Vagina (tissue), 2 donors: ENCODE results near the gene MTARC2. TPM values are rescaled to one million over a fixed set of nuclear protein-coding genes. Genes with fewer than 3 reads are reported as not detected.
A peak's percentile ranks its signal among the peaks of the same experiment; 100 is the strongest.
"Not testable (repeated sequence)": the region's sequence is repeated elsewhere in the genome, so short reads cannot be mapped to it uniquely, and the experiment has no call there.

Experiments used
- DNase-seq, 2 donors: peaks; one replicate each; pipeline ENCODE4 v3.0.0-alpha.2; 2017; ENCODE audit errors: extremely low spot score in 2 of 2
- H3K27ac ChIP-seq: fragments of 200-600 bp; sonication (generic); one replicate; pipeline ENCODE4 v1.5.1; 2019
- H3K27me3 ChIP-seq: fragments of 200-600 bp; sonication (generic); one replicate; pipeline ENCODE4 v1.5.1; 2019
- H3K36me3 ChIP-seq, 2 donors: fragments of 200-600 bp; sonication (generic); one replicate each; pipeline ENCODE4 v1.5.1; 2017 to 2019
- H3K4me1 ChIP-seq: fragments of 200-600 bp; sonication (generic); one replicate; pipeline ENCODE4 v1.5.1; 2019
- H3K4me3 ChIP-seq, 2 donors: fragments of 200-600 bp; sonication (generic); 1 replicate in 1 of 2; 2 replicates in 1 of 2; pipeline ENCODE4 v1.5.1; 2016 to 2019
- H3K9me3 ChIP-seq: fragments of 200-600 bp; sonication (generic); one replicate; pipeline ENCODE4 v1.5.1; 2019
- POLR2A ChIP-seq, 2 donors: fragments of 450-650 bp; IDR thresholded peaks; one replicate each; pipeline ENCODE4 v1.6.1; 2017; ENCODE audit warnings: antibody characterized with exemption in 2 of 2, mild to moderate bottlenecking in 2 of 2, moderate library complexity in 2 of 2
- POLR2AphosphoS5 ChIP-seq, 2 donors: sonication (generic); formaldehyde crosslinking; IDR thresholded peaks; one replicate each; pipeline ENCODE4 v1.9.0; 2017; ENCODE audit warnings: antibody characterized with exemption in 2 of 2, mild to moderate bottlenecking in 2 of 2, low read depth in 1 of 2; ENCODE audit not compliant: insufficient read depth in 1 of 2
- intact Hi-C: fragments of 100-400 bp; cut with DNase I; formaldehyde crosslinking; loops from one replicate; pipeline ENCODE4 v1.15.1; 2023
- total RNA-seq: library from RNA; depleted of rRNA; stranded (reverse); fragments of >200 nt; gene quantifications from one replicate; pipeline ENCODE4 v1.2.3, GENCODE V29; 2016
- TF ChIP-seq, protein P1 (sequence below), 3 experiments: fragments of 450-650 bp in 2 of 3; fragments of 200-600 bp in 1 of 3; sonication (generic) in 1 of 3; IDR thresholded peaks; one replicate each; pipeline ENCODE4 v1.5.1; 2017 to 2019; ENCODE audit warnings: antibody characterized with exemption in 3 of 3, mild to moderate bottlenecking in 2 of 3, moderate library complexity in 2 of 3

MTARC2 gene
- total RNA-seq, 1 donor from 2014 or later: 14.7 TPM

DNA sequence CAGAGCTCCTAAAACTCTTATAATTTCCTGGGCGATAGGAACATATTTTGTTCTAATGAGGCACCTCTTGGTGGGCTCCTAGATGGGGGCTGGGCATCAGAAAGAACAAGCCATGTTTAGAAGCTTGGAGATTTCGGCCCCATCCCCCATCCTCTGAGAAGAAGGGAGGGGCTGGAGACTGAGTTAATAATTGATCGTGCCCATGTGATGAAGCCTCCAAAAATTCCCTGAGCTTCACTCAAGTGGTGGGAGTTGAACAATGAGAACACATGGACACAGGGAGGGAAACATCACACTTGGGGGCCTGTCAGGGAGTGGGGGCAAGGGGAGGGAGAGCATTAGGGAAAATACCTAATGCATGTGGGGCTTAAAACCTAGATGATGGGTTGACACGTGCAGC, 39.9 kb upstream of the MTARC2 start:
- no peak for DNase-seq
- H3K27ac ChIP-seq: no peak overlapping the region
- no peak overlapping the region for H3K4me3 ChIP-seq
- intact Hi-C loops: loop anchor here (5.0 kb wide), 1 partner anchor 869 kb away; no protein-coding TSS in a partner anchor
- no peaks in the 10 kb centered on the region for H3K9me3 ChIP-seq
- H3K4me1 ChIP-seq: no peaks in the 10 kb centered on the region
- TF ChIP-seq POLR2AphosphoS5 (IDR thresholded peaks at IDR 0.05; ENCODE audit: insufficient read depth in 1 of 2, low read depth in 1 of 2): no peak
- TF ChIP-seq, protein P1, sequence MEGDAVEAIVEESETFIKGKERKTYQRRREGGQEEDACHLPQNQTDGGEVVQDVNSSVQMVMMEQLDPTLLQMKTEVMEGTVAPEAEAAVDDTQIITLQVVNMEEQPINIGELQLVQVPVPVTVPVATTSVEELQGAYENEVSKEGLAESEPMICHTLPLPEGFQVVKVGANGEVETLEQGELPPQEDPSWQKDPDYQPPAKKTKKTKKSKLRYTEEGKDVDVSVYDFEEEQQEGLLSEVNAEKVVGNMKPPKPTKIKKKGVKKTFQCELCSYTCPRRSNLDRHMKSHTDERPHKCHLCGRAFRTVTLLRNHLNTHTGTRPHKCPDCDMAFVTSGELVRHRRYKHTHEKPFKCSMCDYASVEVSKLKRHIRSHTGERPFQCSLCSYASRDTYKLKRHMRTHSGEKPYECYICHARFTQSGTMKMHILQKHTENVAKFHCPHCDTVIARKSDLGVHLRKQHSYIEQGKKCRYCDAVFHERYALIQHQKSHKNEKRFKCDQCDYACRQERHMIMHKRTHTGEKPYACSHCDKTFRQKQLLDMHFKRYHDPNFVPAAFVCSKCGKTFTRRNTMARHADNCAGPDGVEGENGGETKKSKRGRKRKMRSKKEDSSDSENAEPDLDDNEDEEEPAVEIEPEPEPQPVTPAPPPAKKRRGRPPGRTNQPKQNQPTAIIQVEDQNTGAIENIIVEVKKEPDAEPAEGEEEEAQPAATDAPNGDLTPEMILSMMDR (IDR thresholded peaks at IDR 0.05): no peak
- TF ChIP-seq POLR2A (IDR thresholded peaks at IDR 0.05): no peak
- H3K27me3 ChIP-seq: no peaks in the 10 kb centered on the region
- H3K36me3 ChIP-seq: no peaks in the 10 kb centered on the region

GRCh38 chr1:220708936-220709801, 39.0 kb upstream of the MTARC2 start:
- Histone ChIP-seq H3K4me1 (no peaks in the 10 kb centered on the region), H3K36me3 (no peaks in the 10 kb centered on the region), H3K4me3 (no peak overlapping the region), H3K27ac (no peak overlapping the region), H3K27me3 (no peaks in the 10 kb centered on the region), H3K9me3 (no peaks in the 10 kb centered on the region)
- DNase-seq: peak in 1 of 2 donors; percentile 34
- intact Hi-C loops: loop anchor here (5.0 kb wide), 1 partner anchor 868 kb away; no protein-coding TSS in a partner anchor
- TF ChIP-seq POLR2A (IDR thresholded peaks at IDR 0.05): no peak
- TF ChIP-seq, protein P1 (IDR thresholded peaks at IDR 0.05): no peak
- no peak for TF ChIP-seq POLR2AphosphoS5 (IDR thresholded peaks at IDR 0.05; ENCODE audit: insufficient read depth in 1 of 2, low read depth in 1 of 2)

- Histone ChIP-seq H3K4me1 (no peaks in the 10 kb centered on the region), H3K27me3 (no peaks in the 10 kb centered on the region), H3K36me3 (no peaks in the 10 kb centered on the region), H3K4me3 (no peak overlapping the region), H3K27ac (no peak overlapping the region), H3K9me3 (no peaks in the 10 kb centered on the region)
- no peak for DNase-seq
- TF ChIP-seq, protein P1 (IDR thresholded peaks at IDR 0.05): no peak
- TF ChIP-seq POLR2A (IDR thresholded peaks at IDR 0.05): no peak
- no peak for TF ChIP-seq POLR2AphosphoS5 (IDR thresholded peaks at IDR 0.05; ENCODE audit: insufficient read depth in 1 of 2, low read depth in 1 of 2)
- intact Hi-C loops: no loop called here
These were observed 37.8 kb upstream of the MTARC2 start for GRCh38 chr1:220710333-220710732.

DNA sequence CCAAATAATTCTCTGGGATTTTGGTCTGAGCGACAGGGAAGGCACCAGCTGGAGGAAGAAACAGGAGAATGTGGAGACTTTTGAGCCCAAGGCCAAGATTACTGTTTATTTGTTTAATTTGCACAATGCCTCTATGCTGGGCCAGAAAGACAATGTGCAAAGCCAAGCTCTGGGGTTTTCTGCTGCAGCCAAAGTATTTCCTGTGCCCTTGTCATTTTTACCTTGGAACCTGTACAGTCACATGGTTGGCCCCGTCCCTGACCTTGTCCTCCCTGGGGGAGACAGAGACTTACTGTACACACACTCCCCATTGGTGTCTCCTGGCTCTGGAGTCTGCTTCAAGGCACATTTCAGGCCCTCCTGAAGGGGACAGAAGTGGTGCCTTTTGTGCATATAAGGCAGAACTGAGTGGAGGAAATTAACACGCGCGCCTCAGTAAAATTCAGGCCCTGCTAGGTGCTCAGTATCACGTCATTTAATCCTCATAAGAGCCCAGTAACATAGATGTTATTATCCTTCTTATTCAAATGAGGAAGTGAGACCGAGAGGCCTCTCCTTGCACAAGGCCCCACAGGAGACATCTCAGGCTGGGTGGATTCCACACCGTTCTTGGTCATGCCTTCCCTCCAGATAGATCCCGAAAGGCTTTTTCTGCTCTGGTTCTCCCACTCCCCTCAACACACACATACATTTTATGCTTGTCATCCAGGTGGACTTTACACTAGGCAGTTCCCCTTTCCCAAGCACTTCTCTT, 36.9 kb upstream of the MTARC2 start:
- no peaks in the 10 kb centered on the region for H3K36me3 ChIP-seq
- TF ChIP-seq POLR2A (IDR thresholded peaks at IDR 0.05): no peak
- TF ChIP-seq, protein P1 (IDR thresholded peaks at IDR 0.05): no peak
- TF ChIP-seq POLR2AphosphoS5 (IDR thresholded peaks at IDR 0.05; ENCODE audit: insufficient read depth in 1 of 2, low read depth in 1 of 2): no peak
- intact Hi-C loops: no loop called here
- H3K27ac ChIP-seq: no peak overlapping the region
- H3K27me3 ChIP-seq: no peaks in the 10 kb centered on the region
- no peaks in the 10 kb centered on the region for H3K9me3 ChIP-seq
- no peak overlapping the region for H3K4me3 ChIP-seq
- DNase-seq: no peak
- H3K4me1 ChIP-seq: no peaks in the 10 kb centered on the region

DNA sequence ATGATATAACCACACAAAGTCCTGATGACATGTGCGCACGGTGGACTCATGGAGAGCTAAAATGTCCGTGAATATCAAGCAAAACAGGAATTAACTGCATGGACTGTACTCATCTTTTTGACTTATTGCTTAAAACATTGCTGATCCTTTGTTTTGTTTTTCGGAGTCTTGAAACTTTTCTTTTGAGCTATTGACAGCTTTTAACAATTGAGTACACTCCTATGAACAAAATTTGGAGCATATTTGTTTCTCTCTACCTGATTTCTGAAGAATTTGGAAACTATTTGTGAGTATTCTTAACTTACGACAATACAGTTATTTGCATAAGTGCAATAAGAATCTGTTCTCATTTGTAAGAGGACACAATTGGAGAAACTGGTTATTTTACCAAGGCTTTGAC, 32.1 kb upstream of the MTARC2 start:
- H3K4me3 ChIP-seq, H3K4me1 ChIP-seq, H3K36me3 ChIP-seq, intact Hi-C loops, H3K9me3 ChIP-seq, H3K27me3 ChIP-seq, DNase-seq, H3K27ac ChIP-seq: not testable (repeated sequence)
